ENCODE results near the gene STYX.

Gene STYX

DNA sequence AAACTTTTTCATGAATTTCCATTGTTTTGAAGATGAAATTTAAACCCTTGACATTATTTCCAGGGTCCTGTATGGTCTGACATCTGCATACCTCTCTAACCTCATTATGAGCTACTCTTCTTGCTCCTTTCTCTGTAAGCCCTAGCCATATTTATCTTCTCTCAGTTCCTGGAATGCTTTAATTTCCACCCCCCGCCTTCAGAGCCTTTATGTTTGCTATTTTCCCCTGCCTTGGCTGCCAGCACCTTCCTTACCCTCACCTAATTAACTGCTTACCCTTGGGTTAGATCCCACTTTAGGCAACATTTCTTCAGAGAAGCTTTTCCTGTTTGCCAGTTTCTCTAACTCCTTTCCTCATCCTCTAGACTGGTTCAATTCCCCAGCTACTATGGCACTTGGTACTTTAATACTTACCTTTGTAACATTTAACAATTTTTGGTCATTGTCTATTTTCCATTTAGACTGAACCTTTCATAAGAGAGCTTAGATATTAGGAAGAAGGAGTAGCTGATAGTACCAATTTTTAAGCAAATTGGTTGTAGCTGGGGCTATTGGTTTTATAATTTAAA is 6.0 kb downstream of the STYX start:
- no peak overlapping the region for H3K4me3 ChIP-seq (ENCODE audit: low read depth, low read length)
- ChIA-PET POLR2A (no interaction called here), CTCF (no interaction called here)
- DNase-seq (ENCODE audit: low read depth, low spot score): no peak
- TF ChIP-seq, protein P1, sequence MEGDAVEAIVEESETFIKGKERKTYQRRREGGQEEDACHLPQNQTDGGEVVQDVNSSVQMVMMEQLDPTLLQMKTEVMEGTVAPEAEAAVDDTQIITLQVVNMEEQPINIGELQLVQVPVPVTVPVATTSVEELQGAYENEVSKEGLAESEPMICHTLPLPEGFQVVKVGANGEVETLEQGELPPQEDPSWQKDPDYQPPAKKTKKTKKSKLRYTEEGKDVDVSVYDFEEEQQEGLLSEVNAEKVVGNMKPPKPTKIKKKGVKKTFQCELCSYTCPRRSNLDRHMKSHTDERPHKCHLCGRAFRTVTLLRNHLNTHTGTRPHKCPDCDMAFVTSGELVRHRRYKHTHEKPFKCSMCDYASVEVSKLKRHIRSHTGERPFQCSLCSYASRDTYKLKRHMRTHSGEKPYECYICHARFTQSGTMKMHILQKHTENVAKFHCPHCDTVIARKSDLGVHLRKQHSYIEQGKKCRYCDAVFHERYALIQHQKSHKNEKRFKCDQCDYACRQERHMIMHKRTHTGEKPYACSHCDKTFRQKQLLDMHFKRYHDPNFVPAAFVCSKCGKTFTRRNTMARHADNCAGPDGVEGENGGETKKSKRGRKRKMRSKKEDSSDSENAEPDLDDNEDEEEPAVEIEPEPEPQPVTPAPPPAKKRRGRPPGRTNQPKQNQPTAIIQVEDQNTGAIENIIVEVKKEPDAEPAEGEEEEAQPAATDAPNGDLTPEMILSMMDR (IDR thresholded peaks at IDR 0.05; ENCODE audit: insufficient read depth, low read length, missing control alignments): no peak

DNA sequence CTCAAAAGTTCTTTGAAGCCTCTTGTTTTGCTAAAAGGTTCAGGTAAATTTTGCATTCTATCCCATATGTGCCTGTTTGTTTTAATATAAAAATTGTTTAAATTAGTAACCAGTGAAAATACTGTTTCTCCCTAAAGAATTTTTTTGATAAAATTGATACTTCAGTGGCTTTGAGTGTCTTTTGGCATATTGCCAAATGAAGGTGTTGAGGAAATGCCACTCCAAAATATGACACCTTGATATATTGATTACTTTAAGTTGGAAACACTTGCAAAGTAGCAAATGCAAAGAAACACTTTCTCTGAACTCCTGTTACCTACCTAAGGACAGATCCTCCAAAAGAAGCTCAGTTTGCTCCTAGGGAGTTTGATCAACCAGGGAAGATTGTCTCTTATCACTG is 8.4 kb downstream of the STYX start:
- H3K4me3 ChIP-seq (ENCODE audit: low read depth, low read length): no peak overlapping the region
- POLR2A ChIA-PET: no interaction called here
- DNase-seq (ENCODE audit: low read depth, low spot score): no peak
- CTCF ChIA-PET: no interaction called here
- TF ChIP-seq, protein P1 (IDR thresholded peaks at IDR 0.05; ENCODE audit: insufficient read depth, low read length, missing control alignments): no peak

DNA sequence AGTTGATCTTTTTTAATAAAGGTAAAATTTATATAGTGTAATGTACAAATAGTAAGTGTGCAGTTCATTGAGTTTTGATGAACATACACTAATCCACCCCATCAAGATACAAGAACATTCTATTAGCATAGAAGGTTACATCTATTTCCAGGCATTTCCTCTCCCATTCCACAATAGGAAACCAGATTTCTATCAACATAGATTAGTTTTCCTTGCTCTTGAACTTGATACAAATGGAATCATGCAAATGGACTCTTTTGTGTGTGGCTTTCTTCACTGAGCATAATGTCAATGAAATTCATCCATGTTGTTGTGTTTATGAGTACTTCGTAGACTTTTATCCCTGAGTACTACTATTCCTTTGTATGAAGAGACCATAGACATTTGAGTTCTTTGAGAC is 10.8 kb downstream of the STYX start:
- no peak for DNase-seq (ENCODE audit: low read depth, low spot score)
- ChIA-PET CTCF (no interaction called here), POLR2A (no interaction called here)
- TF ChIP-seq, protein P1 (IDR thresholded peaks at IDR 0.05; ENCODE audit: insufficient read depth, low read length, missing control alignments): no peak
- no peak overlapping the region for H3K4me3 ChIP-seq (ENCODE audit: low read depth, low read length)

GRCh38 chr14:52741865-52742264 is 11.9 kb downstream of the STYX start:
- TF ChIP-seq, protein P1 (IDR thresholded peaks at IDR 0.05; ENCODE audit: insufficient read depth, low read length, missing control alignments): no peak
- DNase-seq (ENCODE audit: low read depth, low spot score): no peak
- POLR2A ChIA-PET: interaction anchor here (0.8 kb wide), 1 partner anchor 25 kb away, joined by 3 read pairs; no protein-coding TSS in a partner anchor
- H3K4me3 ChIP-seq (ENCODE audit: low read depth, low read length): no peak overlapping the region
- CTCF ChIA-PET: interaction anchor here (1.4 kb wide), 1 partner anchor 17 kb away, joined by 4 read pairs; no protein-coding TSS in a partner anchor

GRCh38 chr14:52748647-52749292 is 18.8 kb downstream of the STYX start:
- TF ChIP-seq, protein P1 (IDR thresholded peaks at IDR 0.05; ENCODE audit: insufficient read depth, low read length, missing control alignments): no peak
- no peak for DNase-seq (ENCODE audit: low read depth, low spot score)
- H3K4me3 ChIP-seq (ENCODE audit: low read depth, low read length): no peak overlapping the region
- ChIA-PET POLR2A (no interaction called here), CTCF (no interaction called here)

DNA sequence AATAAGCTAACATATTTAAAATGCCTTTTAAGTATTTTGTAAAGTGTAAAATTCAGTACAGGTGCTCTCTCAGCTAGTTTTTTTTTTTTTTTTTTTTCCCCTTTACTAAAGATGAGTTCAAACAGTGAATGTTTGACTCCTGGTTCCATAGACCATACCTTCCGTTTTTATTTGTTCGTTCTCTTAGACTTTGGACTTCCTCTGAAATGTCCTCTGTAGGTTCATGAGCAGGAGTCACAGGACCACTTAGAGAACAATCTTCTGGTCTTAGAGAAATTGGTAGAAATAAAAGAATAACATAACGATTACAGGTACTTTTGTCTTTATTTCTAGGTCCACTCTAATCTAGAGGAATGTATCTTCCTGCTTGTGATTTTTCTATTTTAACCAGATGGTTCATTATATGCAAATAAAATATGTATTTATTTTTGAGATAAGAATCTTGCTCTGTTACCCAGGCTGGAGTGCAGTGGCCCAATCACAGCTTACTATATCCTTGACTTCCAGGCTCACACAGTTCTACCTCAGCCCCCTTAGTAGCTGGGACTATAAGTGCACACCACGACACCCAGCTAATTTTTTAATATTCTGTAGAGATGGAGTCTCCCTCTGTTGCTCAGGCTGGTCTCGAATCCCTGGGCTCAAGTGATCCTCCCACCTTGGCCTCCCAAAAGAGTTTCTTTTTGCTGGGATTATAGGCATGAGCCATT is 25.8 kb downstream of the STYX start:
- TF ChIP-seq, protein P1 (IDR thresholded peaks at IDR 0.05; ENCODE audit: insufficient read depth, low read length, missing control alignments): no peak
- H3K4me3 ChIP-seq (ENCODE audit: low read depth, low read length): no peak overlapping the region
- ChIA-PET CTCF (no interaction called here), POLR2A (no interaction called here)
- no peak for DNase-seq (ENCODE audit: low read depth, low spot score)

Measured in AG04449 (cell line).